GM12878 (cell line): ENCODE results near the gene CFAP300. TPM values are rescaled to one million over a fixed set of nuclear protein-coding genes. Genes with fewer than 3 reads are reported as not detected.

Source experiments
- ATAC-seq: fragments of 200-7000 bp; cut with Tn5 transposase; 3 replicates; pipeline ENCODE4 v1.9.1; 2020; ENCODE audit warnings: mild to moderate bottlenecking, moderate library complexity
- Bru-seq: library from RNA; stranded (reverse); fragments of 400-500 nt; gene quantifications from one replicate; lab custom pipeline; 2021; lab: Mats Ljungman, UMichigan
- BruChase-seq, 2 experiments: library from RNA; stranded (reverse); fragments of 400-500 nt; gene quantifications; one replicate each; lab custom pipeline; 2021; lab: Mats Ljungman, UMichigan
- BruUV-seq: library from RNA; stranded (reverse); fragments of 400-500 nt; replicated peaks from 2 replicates; lab custom pipeline; 2021; lab: Mats Ljungman, UMichigan
- CTCF ChIA-PET: fragments of 300-600 bp; sonication (Branson Sonifier 250); formaldehyde crosslinking; extraction: SDS; loops from one replicate; lab custom pipeline; 2021; ENCODE audit warnings: inconsistent platforms; lab: Yijun Ruan, JAX
- POLR2A ChIA-PET: fragments of 350-600 bp; formaldehyde crosslinking; extraction: SDS; loops from one replicate; lab custom pipeline; 2021; ENCODE audit warnings: inconsistent platforms; lab: Charles Lee
- RAD21 ChIA-PET: fragments of 300-600 bp; sonication (Branson Sonifier 250); formaldehyde crosslinking; loops from one replicate; lab custom pipeline; 2023; ENCODE audit warnings: antibody characterized with exemption; ENCODE audit not compliant: unreplicated experiment; lab: Charles Lee
- SMC1A ChIA-PET: fragments of 300-600 bp; sonication (Branson Sonifier 250); formaldehyde crosslinking; loops from one replicate; lab custom pipeline; 2023; ENCODE audit not compliant: unreplicated experiment, uncharacterized antibody; lab: Charles Lee
- DNase-seq: peaks from one replicate; pipeline ENCODE4 v3.0.0-alpha.2; 2011; ENCODE audit warnings: low read depth, low spot score
- FAIRE-seq: peaks from 3 replicates; lab custom pipeline; 2011; peaks lifted over from hg19 to GRCh38; lab: Jason Lieb, UNC
- H2AFZ ChIP-seq: 2 replicates; pipeline ENCODE4 v1.6.0; 2011; ENCODE audit warnings: low read depth, low read length, control low read depth; ENCODE audit not compliant: control insufficient read depth
- H3K27ac ChIP-seq: 2 replicates; pipeline ENCODE4 v1.5.1; 2011; ENCODE audit warnings: control low read depth; ENCODE audit not compliant: control insufficient read depth, insufficient read depth
- H3K27me3 ChIP-seq, 2 experiments: replicated peaks in 1 of 2; 2 replicates each; pipeline versions ENCODE4 v1.6.0 to v1.6.1; 2011; ENCODE audit warnings: low read length in 1 of 2; ENCODE audit not compliant: control insufficient read depth in 2 of 2, insufficient read depth in 2 of 2
- H3K36me3 ChIP-seq, 2 experiments: 2 replicates each; pipeline ENCODE4 v1.5.1; 2011; ENCODE audit warnings: low read length in 1 of 2; ENCODE audit not compliant: control insufficient read depth in 2 of 2, insufficient read depth in 2 of 2
- H3K4me1 ChIP-seq: 2 replicates; pipeline ENCODE4 v1.6.1; 2011; ENCODE audit warnings: mild to moderate bottlenecking, low read length, moderate library complexity, mixed read lengths; ENCODE audit not compliant: control insufficient read depth, insufficient read depth
- H3K4me2 ChIP-seq: 2 replicates; pipeline ENCODE4 v1.6.0; 2011; ENCODE audit warnings: control low read depth; ENCODE audit not compliant: control insufficient read depth, insufficient read depth
- H3K4me3 ChIP-seq: fragments of 200-600 bp; sonication (generic); 2 replicates; pipeline ENCODE4 v1.5.1; 2016
- H3K79me2 ChIP-seq: 2 replicates; pipeline ENCODE4 v1.6.0; 2011; ENCODE audit warnings: low read length; ENCODE audit not compliant: control insufficient read depth, insufficient read depth
- H3K9ac ChIP-seq: 2 replicates; pipeline ENCODE4 v1.8.0; 2011; ENCODE audit warnings: low read length, control low read depth, mixed read lengths; ENCODE audit not compliant: control insufficient read depth, insufficient read depth
- H3K9me3 ChIP-seq: replicated peaks from 3 replicates; pipeline ENCODE4 v1.5.1; 2011; ENCODE audit warnings: mild to moderate bottlenecking, low read length; ENCODE audit not compliant: control insufficient read depth, insufficient read depth
- H4K20me1 ChIP-seq: 2 replicates; pipeline ENCODE4 v1.6.0; 2011; ENCODE audit not compliant: control insufficient read depth, insufficient read depth
- BCLAF1 ChIP-seq: fragments of 450-650 bp; IDR thresholded peaks from 2 replicates; pipeline ENCODE4 v1.6.1; 2017; ENCODE audit warnings: antibody characterized with exemption, mild to moderate bottlenecking, moderate library complexity
- MEF2B ChIP-seq: fragments of 450-650 bp; IDR thresholded peaks from 2 replicates; pipeline ENCODE4 v1.6.1; 2018; ENCODE audit warnings: mild to moderate bottlenecking, moderate library complexity; ENCODE audit not compliant: partially characterized antibody, poor library complexity, severe bottlenecking
- PRDM15 ChIP-seq: fragments of 450-650 bp; formaldehyde crosslinking; IDR thresholded peaks from 2 replicates; pipeline ENCODE4 v1.4.0; 2020; ENCODE audit warnings: mild to moderate bottlenecking, moderate library complexity
- SMAD1 ChIP-seq: fragments of 450-650 bp; IDR thresholded peaks from 2 replicates; pipeline ENCODE4 v1.6.1; 2018; ENCODE audit warnings: mild to moderate bottlenecking, low read depth; ENCODE audit not compliant: partially characterized antibody
- USF2 ChIP-seq: IDR thresholded peaks from 2 replicates; pipeline ENCODE4 v1.6.1; 2011; ENCODE audit warnings: low read depth, low read length, improper control_type of control experiment, borderline replicate concordance
- ZBTB40 ChIP-seq: fragments of 450-650 bp; IDR thresholded peaks from 2 replicates; pipeline ENCODE4 v1.6.1; 2016; ENCODE audit warnings: mild to moderate bottlenecking, moderate library complexity, borderline replicate concordance
- WGBS: methylation state at CpG from one replicate; pipeline ENCODE4 v1.1.6; 2016; ENCODE audit warnings: low lambda C conversion rate; ENCODE audit not compliant: insufficient replicate concordance, insufficient coverage; ENCODE audit errors: missing lambda C conversion rate; 5-methylcytosine and 5-hydroxymethylcytosine counted together
- in situ Hi-C: fragments of 300-500 bp; cut with MboI; formaldehyde crosslinking; loops from 9 replicates; pipeline ENCODE4 v1.14.3; 2018; ENCODE audit warnings: mixed read lengths
- intact Hi-C: fragments of 100-400 bp; cut with micrococcal nuclease; formaldehyde crosslinking; loops from one replicate; pipeline ENCODE4 v1.14.2; 2022; ENCODE audit not compliant: unreplicated experiment
- long read RNA-seq, 2 experiments: library from polyadenylated mRNA; unstranded; transcript quantifications; one replicate each; pipeline ENCODE4 v2.0.0, GENCODE V29; 2019 to 2020
- polyA minus RNA-seq, 3 experiments: library from RNA; depleted of rRNA, polyadenylated mRNA; stranded (reverse); fragments of >200 nt; gene quantifications; 2 replicates each; pipeline ENCODE4 v1.2.3, GENCODE V29; 2011
- polyA plus RNA-seq, 11 experiments: library from polyadenylated mRNA; depleted of rRNA in 4 of 11; unstranded in 6 of 11; stranded (reverse) in 5 of 11; fragments of >200 nt; fragmentation: Nextera tagmentation in 4 of 11; fragmentation: Illumina TruSeq in 1 of 11; extraction: Ambion mirVana in 4 of 11; extraction: Trizol in 1 of 11; gene quantifications; 1 replicate in 1 of 11; 2 replicates in 10 of 11; pipeline versions ENCODE4 v1.2.1 to v1.2.3, GENCODE V29; 2011 to 2016; ENCODE audit warnings: inconsistent platforms in 2 of 11, missing spikeins in 2 of 11, low read depth in 1 of 11
- total RNA-seq, 4 experiments: library from RNA; depleted of rRNA in 3 of 4; stranded (reverse); fragments of >200 nt in 3 of 4; fragmentation: Illumina TruSeq in 1 of 4; extraction: Trizol in 1 of 4; gene quantifications; 2 replicates each; pipeline versions ENCODE4 v1.2.1 to v1.2.3, GENCODE V29; 2013 to 2021

CFAP300 gene
- total RNA-seq (2013; cell fraction: nucleolus; rRNA removed) = not detected in 2 replicates
- total RNA-seq (2014; rRNA removed) = not detected in 2 replicates
- total RNA-seq (2014; rRNA removed; fragmentation: Illumina TruSeq; extraction: Trizol) = not detected in 2 replicates
- total RNA-seq (2021) = not detected in 2 replicates
- not detected for polyA plus RNA-seq (2011; ENCODE audit: low read depth)
- polyA plus RNA-seq (2011; rRNA removed) = not detected in 2 replicates
- not detected in 2 replicates for polyA plus RNA-seq (2011; cell fraction: cytosol; rRNA removed)
- not detected in 2 replicates for polyA plus RNA-seq (2011; cell fraction: nucleus; rRNA removed)
- not detected in 2 replicates for polyA plus RNA-seq (2012)
- polyA plus RNA-seq (2014; fragmentation: Illumina TruSeq; extraction: Trizol) = not detected in 2 replicates
- polyA plus RNA-seq (2014; fragmentation: Nextera tagmentation; extraction: Ambion mirVana) = not detected
- polyA plus RNA-seq (2014; rRNA removed) = not detected in 2 replicates
- polyA plus RNA-seq (2016; fragmentation: Nextera tagmentation; extraction: Ambion mirVana) = not detected
- not detected in 2 replicates for polyA minus RNA-seq (2011; rRNA and poly(A)+ RNA removed)
- not detected in 2 replicates for polyA minus RNA-seq (2011; cell fraction: cytosol; rRNA and poly(A)+ RNA removed)
- not detected in 2 replicates for polyA minus RNA-seq (2011; cell fraction: nucleus; rRNA and poly(A)+ RNA removed)
- Bru-seq, nascent RNA = percentile 3 among the genes with signal in this experiment
- BruChase-seq, experiment 1, labeled RNA remaining after a 6-hour chase = percentile 3 among the genes with signal in this experiment
- percentile 2 among the genes with signal in this experiment for BruChase-seq, experiment 2, labeled RNA remaining after a 2-hour chase
- long read RNA-seq, experiment 1 = 0 reads
- long read RNA-seq, experiment 2 = 0 reads

- peak; percentile 27 for ATAC-seq
- 0 out of 2 replicates have a peak within 1 kb of the TSS, but pooled peaks have one; percentile 25 for H3K4me2 ChIP-seq
- ChIA-PET CTCF (no interaction called here), SMC1A (no interaction called here), RAD21 (no interaction called here), POLR2A (no interaction called here)
- no peak within 1 kb of the TSS for H3K27ac ChIP-seq
- intact Hi-C loops = no loop called here
- H3K4me1 ChIP-seq = no peaks in the 10 kb centered on the region
- no peaks in the 10 kb centered on the region for H3K9me3 ChIP-seq
- in situ Hi-C loops = no loop called here
- no peaks in the 10 kb centered on the region for H3K36me3 ChIP-seq
- H4K20me1 ChIP-seq = no peaks in the 10 kb centered on the region
- no peak for DNase-seq
- WGBS = 32% methylated on average over 45 of the region's 45 CpGs
- FAIRE-seq = no peak
- no peak within 1 kb of the TSS for H2AFZ ChIP-seq
- H3K27me3 ChIP-seq = no peaks in the 10 kb centered on the region
- no peak within 1 kb of the TSS for H3K9ac ChIP-seq
- H3K79me2 ChIP-seq = no peaks in the 10 kb centered on the region
- H3K4me3 ChIP-seq = no peak within 1 kb of the TSS
- no TSS peak for BruUV-seq
- TF ChIP-seq MEF2B (peak; percentile 32), USF2 (no peak), PRDM15 (CRISPR knock-in tag) (no peak), ZBTB40 (no peak), BCLAF1 (no peak), SMAD1 (no peak)
Observed at GRCh38 chr11:102047305-102047924, at the start of gene CFAP300. Gene CFAP300 (plus strand): TSS chr11:102047437. CDS start chr11:102047471, 34 bp downstream.
